ENCODE measurements around the gene ZNF827.

GRCh38 chr4:145861336-145862318 is 77.0 kb downstream of the ZNF827 start:
- TF ChIP-seq, protein P1, sequence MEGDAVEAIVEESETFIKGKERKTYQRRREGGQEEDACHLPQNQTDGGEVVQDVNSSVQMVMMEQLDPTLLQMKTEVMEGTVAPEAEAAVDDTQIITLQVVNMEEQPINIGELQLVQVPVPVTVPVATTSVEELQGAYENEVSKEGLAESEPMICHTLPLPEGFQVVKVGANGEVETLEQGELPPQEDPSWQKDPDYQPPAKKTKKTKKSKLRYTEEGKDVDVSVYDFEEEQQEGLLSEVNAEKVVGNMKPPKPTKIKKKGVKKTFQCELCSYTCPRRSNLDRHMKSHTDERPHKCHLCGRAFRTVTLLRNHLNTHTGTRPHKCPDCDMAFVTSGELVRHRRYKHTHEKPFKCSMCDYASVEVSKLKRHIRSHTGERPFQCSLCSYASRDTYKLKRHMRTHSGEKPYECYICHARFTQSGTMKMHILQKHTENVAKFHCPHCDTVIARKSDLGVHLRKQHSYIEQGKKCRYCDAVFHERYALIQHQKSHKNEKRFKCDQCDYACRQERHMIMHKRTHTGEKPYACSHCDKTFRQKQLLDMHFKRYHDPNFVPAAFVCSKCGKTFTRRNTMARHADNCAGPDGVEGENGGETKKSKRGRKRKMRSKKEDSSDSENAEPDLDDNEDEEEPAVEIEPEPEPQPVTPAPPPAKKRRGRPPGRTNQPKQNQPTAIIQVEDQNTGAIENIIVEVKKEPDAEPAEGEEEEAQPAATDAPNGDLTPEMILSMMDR (optimal IDR thresholded peaks at IDR 0.05 in 1 of 3, IDR thresholded peaks at IDR 0.05 in 1 of 3, conservative IDR thresholded peaks at IDR 0.05 in 1 of 3; ENCODE audit: extremely low read depth in 1 of 3, insufficient read depth in 2 of 3, low read length in 3 of 3): no peak
- no peak for TF ChIP-seq EZH2 (IDR thresholded peaks at IDR 0.05; ENCODE audit: low read length)
